Endothelial cell of umbilical vein (primary cell): ENCODE measurements around the gene FOCAD.

Experiments
- CTCF ChIP-seq, 2 donors: IDR thresholded peaks; 1 replicate in 1 of 2; 2 replicates in 1 of 2; pipeline ENCODE4 v1.5.1; 2011; ENCODE audit warnings: low read length in 2 of 2, mild to moderate bottlenecking in 2 of 2, moderate library complexity in 2 of 2, control low read depth in 1 of 2, inconsistent platforms in 1 of 2, low read depth in 1 of 2; ENCODE audit not compliant: insufficient read depth in 1 of 2; ENCODE audit errors: extremely low read depth in 1 of 2
- EZH2 ChIP-seq: IDR thresholded peaks from 2 replicates; pipeline ENCODE4 v1.6.1; 2012; ENCODE audit warnings: borderline replicate concordance, low read depth, mild to moderate bottlenecking, moderate library complexity, low read length, inconsistent platforms; ENCODE audit not compliant: severe bottlenecking
- FOS ChIP-seq: IDR thresholded peaks from 2 replicates; pipeline ENCODE4 v1.6.1; 2011; ENCODE audit warnings: mild to moderate bottlenecking, low read length, moderate library complexity, borderline replicate concordance; ENCODE audit not compliant: insufficient read depth
- JUN ChIP-seq: IDR thresholded peaks from 2 replicates; pipeline ENCODE4 v1.6.1; 2011; ENCODE audit warnings: borderline replicate concordance, low read depth; ENCODE audit not compliant: insufficient read length, insufficient read depth
- MAX ChIP-seq: IDR thresholded peaks from 2 replicates; pipeline ENCODE4 v1.6.1; 2011; ENCODE audit not compliant: insufficient read depth, insufficient read length
- MYC ChIP-seq: IDR thresholded peaks from one replicate; pipeline ENCODE4 v1.6.1; 2011; ENCODE audit warnings: mild to moderate bottlenecking, low read depth, low read length
- POLR2A ChIP-seq: IDR thresholded peaks from 2 replicates; pipeline ENCODE4 v1.6.1; 2012; ENCODE audit warnings: low read depth, mild to moderate bottlenecking, control low read depth, low read length
- POLR2AphosphoS5 ChIP-seq: IDR thresholded peaks from 2 replicates; pipeline ENCODE4 v1.6.1; 2012; ENCODE audit warnings: low read depth, mild to moderate bottlenecking, control low read depth, low read length, moderate library complexity; ENCODE audit not compliant: insufficient read depth

- no peak for TF ChIP-seq CTCF (IDR thresholded peaks at IDR 0.05; ENCODE audit: extremely low read depth in 1 of 2, insufficient read depth in 1 of 2, low read depth in 1 of 2, low read length in 2 of 2)
- no peak for TF ChIP-seq FOS
- no peak for TF ChIP-seq POLR2AphosphoS5
- TF ChIP-seq POLR2A: no peak
- no peak for TF ChIP-seq EZH2
- no peak for TF ChIP-seq MAX
- no peak for TF ChIP-seq MYC
- TF ChIP-seq JUN: no peak
Observed at GRCh38 chr9:20775683-20776082, 91.6 kb downstream of the FOCAD start.
